Suprapubic skin (tissue), 4 donors: ENCODE measurements around the gene PFKFB4.

Experiments
- CTCF ChIP-seq, 2 donors: fragments of 200-600 bp in 1 of 2; fragments of 450-650 bp in 1 of 2; sonication (generic) in 1 of 2; IDR thresholded peaks; one replicate each; pipeline ENCODE4 v1.5.1; 2016 to 2019; ENCODE audit warnings: antibody characterized with exemption in 2 of 2, mild to moderate bottlenecking in 1 of 2, moderate library complexity in 1 of 2
- POLR2A ChIP-seq, 2 donors: fragments of 450-650 bp; IDR thresholded peaks; one replicate each; pipeline ENCODE4 v1.6.1; 2017; ENCODE audit warnings: antibody characterized with exemption in 2 of 2, mild to moderate bottlenecking in 2 of 2, moderate library complexity in 2 of 2
- POLR2AphosphoS5 ChIP-seq, 3 donors: sonication (generic); formaldehyde crosslinking; IDR thresholded peaks; one replicate each; pipeline ENCODE4 v1.6.1; 2017; ENCODE audit warnings: antibody characterized with exemption in 3 of 3

DNA sequence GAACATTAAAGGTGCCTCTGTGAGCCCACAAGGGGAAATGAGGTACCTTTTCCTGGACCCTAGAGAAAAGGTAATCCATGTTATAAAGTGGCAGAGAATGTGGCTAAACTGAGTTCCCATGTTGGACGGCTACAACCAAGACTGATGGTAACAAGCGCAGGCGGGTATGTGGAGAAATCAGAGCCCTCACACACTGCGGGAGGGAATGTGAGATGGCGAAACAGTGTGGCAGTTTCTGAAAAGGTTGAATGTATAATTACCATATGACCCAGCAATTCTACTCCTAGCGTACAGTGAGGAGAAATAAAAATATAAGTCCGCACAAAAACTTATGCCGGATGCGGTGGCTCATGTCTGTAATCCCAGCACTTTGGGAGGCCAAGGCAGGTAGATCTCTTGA, 28.6 kb downstream of the PFKFB4 start:
- no peak for TF ChIP-seq CTCF (IDR thresholded peaks at IDR 0.05)
- no peak for TF ChIP-seq POLR2A (IDR thresholded peaks at IDR 0.05)
- no peak for TF ChIP-seq POLR2AphosphoS5 (IDR thresholded peaks at IDR 0.05)
